AG04450 (cell line): ENCODE measurements around the gene NME8. TPM values are rescaled to one million over a fixed set of nuclear protein-coding genes. Genes with fewer than 3 reads are reported as not detected.

Experiments used
- CTCF ChIA-PET: fragments of 300-600, 350-600 bp; formaldehyde crosslinking; extraction: SDS; loops from one replicate; lab custom pipeline; 2022; ENCODE audit warnings: antibody characterized with exemption, inconsistent platforms; lab: Charles Lee
- POLR2A ChIA-PET: fragments of 350-600 bp; formaldehyde crosslinking; extraction: SDS; loops from one replicate; lab custom pipeline; 2021; ENCODE audit warnings: antibody characterized with exemption, inconsistent platforms; lab: Yijun Ruan, JAX
- DNase-seq: peaks from one replicate; pipeline ENCODE4 v3.0.0-alpha.2; 2011; ENCODE audit warnings: low read depth, low spot score
- H3K27ac ChIP-seq: one replicate; pipeline ENCODE4 v1.5.1; 2012; ENCODE audit warnings: low read depth, low read length, control low read depth
- H3K27me3 ChIP-seq: one replicate; pipeline ENCODE4 v1.6.0; 2012; ENCODE audit warnings: low read length; ENCODE audit not compliant: control insufficient read depth, insufficient read depth
- H3K4me3 ChIP-seq: 2 replicates; pipeline ENCODE4 v1.5.1; 2011; ENCODE audit warnings: mild to moderate bottlenecking, low read depth, low read length, control low read depth
- H3K9me3 ChIP-seq: 2 replicates; pipeline ENCODE4 v1.5.1; 2012; ENCODE audit warnings: low read length; ENCODE audit not compliant: control insufficient read depth, insufficient read depth
- CTCF ChIP-seq: IDR thresholded peaks from 2 replicates; pipeline ENCODE4 v1.5.1; 2011; ENCODE audit warnings: low read depth, low read length, control low read depth, inconsistent platforms
- polyA plus RNA-seq: library from polyadenylated mRNA; depleted of rRNA; stranded (reverse); fragments of >200 nt; gene quantifications from 2 replicates; pipeline ENCODE4 v1.2.3, GENCODE V29; 2011

Gene NME8
- polyA plus RNA-seq, 1 experiment: not detected

GRCh38 chr7:37918526-37918925 lies 70.1 kb downstream of the NME8 start:
- H3K9me3 ChIP-seq: peaks cover 20% of the 10 kb centered on the region
- no peak overlapping the region for H3K27ac ChIP-seq
- H3K27me3 ChIP-seq: no peaks in the 10 kb centered on the region
- DNase-seq: no peak
- ChIA-PET CTCF (no interaction called here), POLR2A (no interaction called here)
- TF ChIP-seq CTCF: no peak
- H3K4me3 ChIP-seq: no peak overlapping the region

GRCh38 chr7:37920305-37920848 lies 72.0 kb downstream of the NME8 start, which contains the start of gene EPDR1:
EPDR1 (plus strand) TSS chr7:37920640; CDS start chr7:37920940, 300 bp downstream.
- POLR2A ChIA-PET: no interaction called here
- no peak within 1 kb of the TSS for H3K27ac ChIP-seq
- peaks cover 20% of the 10 kb centered on the region for H3K9me3 ChIP-seq
- CTCF ChIA-PET: no interaction called here
- no peak for DNase-seq
- no peak within 1 kb of the TSS for H3K4me3 ChIP-seq
- no peak for TF ChIP-seq CTCF
- no peaks in the 10 kb centered on the region for H3K27me3 ChIP-seq

- no peak for DNase-seq
- Histone ChIP-seq H3K27me3 (no peaks in the 10 kb centered on the region), H3K4me3 (no peak overlapping the region), H3K27ac (no peak overlapping the region), H3K9me3 (peaks cover 17% of the 10 kb centered on the region)
- CTCF ChIA-PET: no interaction called here
- POLR2A ChIA-PET: no interaction called here
- no peak for TF ChIP-seq CTCF
Observed at GRCh38 chr7:37920849-37921805, 72.7 kb downstream of the NME8 start.

GRCh38 chr7:37921876-37922275 lies 73.5 kb downstream of the NME8 start:
- H3K27ac ChIP-seq: no peak overlapping the region
- DNase-seq: no peak
- peaks cover 10% of the 10 kb centered on the region for H3K9me3 ChIP-seq
- H3K27me3 ChIP-seq: no peaks in the 10 kb centered on the region
- H3K4me3 ChIP-seq: no peak overlapping the region
- CTCF ChIA-PET: no interaction called here
- POLR2A ChIA-PET: no interaction called here
- TF ChIP-seq CTCF: no peak

GRCh38 chr7:37923996-37924395 lies 75.6 kb downstream of the NME8 start:
- ChIA-PET POLR2A (no interaction called here), CTCF (no interaction called here)
- H3K9me3 ChIP-seq: peaks cover 10% of the 10 kb centered on the region
- H3K27ac ChIP-seq: no peak overlapping the region
- H3K4me3 ChIP-seq: no peak overlapping the region
- H3K27me3 ChIP-seq: no peaks in the 10 kb centered on the region
- no peak for DNase-seq
- TF ChIP-seq CTCF: no peak
